ENCODE results near the gene LYRM4.

- TF ChIP-seq CTCF (IDR thresholded peaks at IDR 0.05) (no peak), ZFX (IDR thresholded peaks at IDR 0.05; ENCODE audit: borderline replicate concordance) (no peak)
Measured at GRCh38 chr6:5276581-5276980, 15.8 kb upstream of the LYRM4 start.
